GM18526 (cell line): Measurements from ENCODE around the gene SPATC1L.

Experiments
- POLR2A ChIP-seq: IDR thresholded peaks from 3 replicates; pipeline ENCODE4 v1.6.1; 2011; ENCODE audit not compliant: insufficient read length; ENCODE audit errors: extremely low read depth

SPATC1L gene

DNA sequence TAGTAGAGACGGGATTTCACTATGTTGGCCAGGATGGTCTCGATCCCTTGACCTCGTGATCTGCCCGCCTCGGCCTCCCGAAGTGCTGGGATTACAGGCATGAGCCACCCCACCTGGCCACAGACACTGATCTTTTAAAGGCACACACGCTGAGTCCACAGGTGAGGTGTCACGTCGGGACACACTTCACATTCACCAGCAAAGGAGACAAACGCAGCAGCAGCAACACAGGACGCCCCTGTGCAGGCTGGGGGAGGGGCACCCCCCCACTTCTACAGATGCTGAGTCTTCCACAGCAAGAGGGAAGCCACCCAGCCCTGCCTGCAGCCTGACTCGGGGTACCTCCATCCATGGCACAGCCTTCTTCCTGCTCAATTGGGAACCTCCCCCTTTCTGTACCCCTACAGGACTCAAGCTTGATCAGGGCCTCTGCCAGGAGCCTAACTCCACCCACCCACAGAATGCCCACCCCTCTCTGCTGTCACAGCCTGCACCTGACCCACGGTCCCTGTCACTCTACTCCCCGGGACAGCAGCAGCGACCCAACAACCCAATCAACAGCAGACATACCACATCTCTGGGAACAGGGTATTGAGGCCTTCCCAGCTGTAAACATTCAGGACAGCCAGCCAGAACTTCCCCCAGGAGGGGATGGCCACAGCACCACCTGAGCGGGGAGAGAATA, 34.8 kb upstream of the SPATC1L start:
- TF ChIP-seq POLR2A: no peak

DNA sequence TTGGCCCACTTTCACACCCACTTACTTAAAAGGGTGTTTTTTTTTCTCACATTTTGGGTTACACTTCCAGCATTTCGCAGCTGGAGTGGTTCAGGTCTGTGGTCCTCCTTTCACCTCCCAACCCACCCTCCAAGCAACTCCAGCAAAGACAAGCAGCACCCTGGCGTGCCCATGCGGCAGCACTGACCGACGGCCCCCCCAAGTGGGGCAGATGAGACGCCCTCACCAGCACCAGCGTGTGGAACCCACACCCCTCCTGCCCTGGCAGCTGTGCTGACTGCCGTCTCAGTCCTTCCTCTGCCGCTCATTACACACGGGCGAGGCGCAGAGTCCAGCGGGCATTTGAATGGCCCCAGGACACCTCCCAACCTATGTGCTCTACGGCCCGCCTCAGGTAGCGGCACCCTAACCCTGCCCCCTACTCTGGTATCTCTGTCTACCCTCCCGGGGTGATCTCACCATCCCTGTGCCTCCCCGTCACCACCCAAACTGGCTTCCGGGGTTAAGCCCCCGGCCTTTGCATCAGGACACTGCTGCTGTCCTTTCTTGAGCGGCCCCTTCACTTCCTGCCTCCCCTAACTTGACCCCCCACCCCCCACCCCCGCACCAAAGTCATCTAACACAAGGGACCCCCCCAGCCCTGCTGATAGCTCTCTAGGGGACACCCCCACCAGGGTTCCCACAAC, 33.4 kb upstream of the SPATC1L start:
- TF ChIP-seq POLR2A: no peak

DNA sequence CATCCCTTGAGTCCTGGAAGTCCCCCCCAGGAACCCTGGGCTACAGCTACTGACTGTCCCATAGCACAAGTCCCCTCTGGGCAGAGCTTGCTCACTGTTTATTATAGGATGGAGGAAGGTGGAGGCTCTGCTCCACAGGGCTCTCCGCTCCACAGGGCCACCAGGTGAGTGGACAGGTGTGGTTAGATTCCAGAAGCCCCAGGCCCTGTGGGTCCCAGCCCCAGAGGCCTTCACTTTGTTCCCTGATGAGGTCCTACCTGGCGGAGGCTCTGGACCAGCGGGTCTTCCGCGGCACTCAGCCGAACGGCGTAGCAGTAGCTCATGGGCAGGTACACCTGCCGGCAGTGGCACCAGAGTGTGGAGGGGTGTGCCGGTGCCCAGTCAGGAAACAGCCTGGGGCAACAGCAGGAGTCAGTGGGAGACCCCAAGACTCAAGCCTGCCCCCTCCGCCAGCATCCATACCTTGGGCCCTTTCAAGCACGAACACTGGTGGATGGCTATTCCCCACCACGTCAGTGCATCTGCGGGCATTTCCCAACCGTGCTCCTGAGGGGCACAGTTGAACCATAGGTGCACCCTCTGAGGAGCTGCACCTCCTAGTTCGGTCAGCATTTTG, 32.0 kb upstream of the SPATC1L start:
- no peak for TF ChIP-seq POLR2A

GRCh38 chr21:46215436-46216131, 31.3 kb upstream of the SPATC1L start:
- TF ChIP-seq POLR2A: no peak

- TF ChIP-seq POLR2A: no peak
These were observed 30.4 kb upstream of the SPATC1L start for GRCh38 chr21:46214478-46215340.

DNA sequence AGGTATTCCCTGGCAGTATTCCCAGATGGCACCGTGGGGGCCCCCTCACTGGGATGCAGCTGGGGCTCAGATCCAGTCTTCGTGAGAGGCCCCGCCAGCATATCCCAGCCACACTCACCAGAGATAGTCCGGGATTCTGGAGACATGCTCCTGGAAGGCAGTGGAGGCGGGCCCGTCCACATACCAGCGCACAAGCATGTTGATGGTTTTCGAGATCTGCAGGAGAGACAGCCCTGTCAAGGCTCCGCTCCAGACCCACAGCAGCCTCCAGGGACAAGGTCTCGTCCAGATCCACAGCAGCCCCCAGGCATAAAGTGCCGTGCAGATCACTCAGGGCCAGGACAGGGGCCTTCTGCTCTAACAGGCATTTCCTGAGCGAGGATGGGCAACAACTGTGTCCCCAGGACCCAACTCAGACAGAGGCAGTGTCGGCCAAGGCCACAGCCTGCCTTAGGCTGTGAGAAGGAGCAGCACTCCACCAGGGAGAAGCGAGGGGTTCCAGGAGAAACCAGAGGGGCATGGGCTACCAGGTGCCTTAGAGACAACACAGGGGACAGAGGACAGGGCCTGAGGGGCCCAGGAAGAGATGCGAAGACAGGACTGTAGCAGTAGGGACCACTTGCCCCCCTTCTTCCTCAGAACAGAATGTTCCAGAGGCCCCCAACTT, 29.5 kb upstream of the SPATC1L start:
- TF ChIP-seq POLR2A: no peak

- TF ChIP-seq POLR2A: no peak
These were observed 28.6 kb upstream of the SPATC1L start for GRCh38 chr21:46212721-46213484.

DNA sequence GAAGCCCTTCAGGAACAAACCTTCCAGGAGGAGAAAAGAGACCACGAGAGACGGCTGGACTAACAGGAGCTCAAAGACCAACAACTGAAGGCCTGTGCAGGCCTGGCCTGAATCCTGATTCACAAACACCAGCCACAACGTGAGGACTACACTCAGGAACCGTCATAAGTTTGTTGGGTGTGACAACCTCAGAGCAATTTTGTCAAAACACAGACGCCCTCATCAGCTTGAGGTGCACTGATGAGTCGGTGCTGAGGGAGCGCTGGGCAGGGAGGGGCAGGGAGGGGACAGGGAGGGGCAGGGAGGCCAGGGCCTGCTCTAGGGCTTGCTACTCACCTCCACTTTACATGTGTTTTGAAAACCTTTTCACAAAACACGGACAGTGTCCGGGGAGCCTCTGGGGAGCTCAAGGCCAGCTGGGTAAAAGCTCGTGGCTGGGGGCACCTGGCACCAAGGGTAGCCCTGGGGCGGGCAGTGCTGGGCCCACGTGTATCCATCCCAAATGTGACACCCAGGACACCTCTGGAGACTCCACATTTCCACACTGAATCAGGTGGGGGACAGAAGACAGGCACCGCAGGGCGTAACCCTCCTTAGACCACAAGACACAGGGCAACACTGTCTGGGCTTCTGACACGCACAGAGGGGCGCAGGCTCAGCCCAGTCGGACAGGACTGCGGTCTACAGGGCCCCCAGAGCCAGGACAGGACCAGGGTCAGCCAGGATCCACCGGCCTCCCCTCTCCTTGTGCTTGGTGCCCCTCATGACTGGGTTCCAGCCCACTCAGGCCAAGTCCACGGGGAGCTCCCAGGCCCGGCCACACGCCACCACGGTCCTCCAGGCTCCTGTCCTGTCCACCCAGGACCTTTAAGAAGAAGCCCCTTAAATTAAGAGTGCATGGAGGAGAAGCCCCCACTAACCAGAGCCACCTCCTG, 27.8 kb upstream of the SPATC1L start:
- no peak for TF ChIP-seq POLR2A

GRCh38 chr21:46211376-46211775, 27.1 kb upstream of the SPATC1L start:
- no peak for TF ChIP-seq POLR2A

DNA sequence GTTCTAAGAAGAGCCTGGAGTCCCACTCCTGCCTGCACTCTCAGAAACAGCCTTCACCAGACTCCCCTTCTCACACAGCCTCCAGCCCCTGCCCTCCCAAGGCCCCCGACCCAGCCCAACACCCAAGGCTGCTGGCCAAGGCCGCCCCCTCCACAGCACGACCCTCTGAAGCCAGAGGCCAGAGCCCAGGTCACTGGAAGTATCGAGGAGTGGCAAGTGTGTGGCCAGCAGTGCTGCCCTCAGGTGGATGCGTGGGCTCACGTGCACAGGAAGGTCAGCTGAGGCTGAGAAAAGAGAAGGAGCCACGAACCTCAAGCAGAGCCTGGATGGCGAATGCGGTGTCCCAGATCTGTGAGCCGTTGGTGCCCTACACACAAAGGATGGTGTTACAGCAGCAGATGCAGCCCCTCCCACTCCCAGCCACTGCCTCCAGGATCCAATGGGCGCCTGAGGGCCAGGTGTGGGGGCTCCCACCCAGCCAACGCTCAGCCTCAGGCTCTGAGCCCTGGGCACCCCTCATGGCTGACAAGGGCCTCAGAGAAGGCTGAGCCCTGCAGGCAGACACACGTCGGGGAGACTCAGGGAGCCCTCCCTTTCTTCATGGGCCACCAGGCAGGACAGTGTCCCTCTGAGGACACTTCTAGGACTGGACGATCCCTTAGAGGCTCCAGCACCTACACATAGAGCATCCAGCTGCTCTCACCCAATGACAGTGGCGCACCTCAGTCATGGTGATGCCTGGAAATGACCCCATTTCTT, 26.3 kb upstream of the SPATC1L start:
- no peak for TF ChIP-seq POLR2A

- no peak for TF ChIP-seq POLR2A
These were observed 24.8 kb upstream of the SPATC1L start for GRCh38 chr21:46208761-46209721.
